Left colon (tissue), 2 donors: ENCODE measurements around the gene MPP7. TPM values are rescaled to one million over a fixed set of nuclear protein-coding genes. Genes with fewer than 3 reads are reported as not detected.

Experiments
- ATAC-seq: fragments of 200-7000 bp; cut with Tn5 transposase; one replicate; pipeline ENCODE4 v1.9.1; 2020; ENCODE audit warnings: mild to moderate bottlenecking, moderate library complexity
- DNase-seq, 2 donors: peaks; one replicate each; pipeline ENCODE4 v3.0.0-alpha.2; 2020
- intact Hi-C, 2 donors: fragments of 100-400 bp; cut with DNase I in 1 of 2; cut with micrococcal nuclease in 1 of 2; formaldehyde crosslinking; loops; one replicate each; pipeline versions ENCODE4 v1.11.2 to v1.14.0; 2022; cut with DNase I, micrococcal nuclease
- total RNA-seq, 2 donors: library from RNA; stranded (reverse); fragmentation: NEBNext Ultra II Directional; extraction: Animal tissue kit (Norgen Biotek cat#: 25700); gene quantifications; one replicate each; pipeline ENCODE4 v1.2.1, GENCODE V29; 2021
- donor health status: DM: no; HTN: no; CAD: no.
- donor health status: DM: yes; HTN: yes; CAD: no.

The MPP7 gene
- total RNA-seq, 2 donors from 2014 or later, result 26.9 to 30.4 TPM

DNA sequence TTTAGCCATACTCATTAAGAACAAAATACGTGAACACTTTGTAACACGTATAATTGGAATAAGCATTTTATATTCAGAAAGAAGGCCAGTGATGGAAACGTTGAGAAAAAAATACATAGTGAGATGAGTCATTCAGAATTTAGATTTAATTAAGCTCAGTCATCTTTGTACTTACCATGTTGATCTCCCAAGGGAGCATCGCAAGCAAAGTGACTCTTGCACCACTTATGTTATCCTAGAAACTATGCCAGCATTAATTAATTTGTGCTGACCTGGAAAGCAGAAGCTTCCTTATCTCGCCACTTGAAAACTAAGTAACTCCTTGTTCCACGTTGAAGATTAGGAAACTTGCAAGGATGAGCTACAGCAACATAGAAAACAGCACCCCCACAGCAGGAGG, 9.7 kb upstream of the MPP7 start:
- intact Hi-C loops, result no loop called here
- ATAC-seq (no peak), DNase-seq (no peak)

DNA sequence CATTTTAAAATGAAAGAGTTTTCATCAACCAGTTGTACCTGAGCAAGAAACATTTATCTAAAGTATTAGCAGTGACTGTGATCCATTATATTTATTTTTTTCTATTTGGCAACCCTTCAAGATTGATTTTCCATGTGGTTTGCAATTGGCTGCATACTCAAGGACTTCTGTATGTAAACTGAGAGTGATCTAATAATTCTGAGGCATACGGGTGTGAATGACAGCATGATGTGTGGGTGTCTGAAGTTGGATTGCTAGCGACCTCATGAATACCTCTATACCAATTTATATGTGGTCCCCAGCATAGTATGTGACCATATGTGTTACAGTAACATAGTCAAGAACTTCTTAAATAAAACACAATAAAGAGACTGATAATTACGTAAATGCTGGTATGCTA, 8.2 kb upstream of the MPP7 start:
- DNase-seq, result no peak
- intact Hi-C loops, result no loop called here
- ATAC-seq, result no peak

DNA sequence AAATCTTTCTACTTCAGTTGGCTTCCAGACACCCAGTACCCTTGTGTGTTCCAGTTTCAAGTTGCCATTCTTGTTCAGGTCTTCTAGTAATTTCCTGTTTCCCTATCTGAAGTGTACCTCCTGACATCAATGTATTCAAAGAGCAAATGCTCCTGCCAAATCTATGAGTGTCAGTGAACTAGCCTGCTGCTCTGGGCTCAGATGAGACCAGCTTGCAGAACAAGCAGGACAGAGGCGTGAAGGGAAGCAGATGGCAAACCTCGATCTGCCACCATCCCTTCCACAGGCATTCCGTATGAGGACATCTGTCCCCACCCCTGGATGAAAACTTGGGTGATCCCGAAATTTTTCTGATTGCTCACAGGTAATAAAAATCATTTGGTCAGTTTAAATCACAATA, 4.4 kb upstream of the MPP7 start:
- DNase-seq (no peak), ATAC-seq (no peak)
- intact Hi-C loops, result no loop called here

DNA sequence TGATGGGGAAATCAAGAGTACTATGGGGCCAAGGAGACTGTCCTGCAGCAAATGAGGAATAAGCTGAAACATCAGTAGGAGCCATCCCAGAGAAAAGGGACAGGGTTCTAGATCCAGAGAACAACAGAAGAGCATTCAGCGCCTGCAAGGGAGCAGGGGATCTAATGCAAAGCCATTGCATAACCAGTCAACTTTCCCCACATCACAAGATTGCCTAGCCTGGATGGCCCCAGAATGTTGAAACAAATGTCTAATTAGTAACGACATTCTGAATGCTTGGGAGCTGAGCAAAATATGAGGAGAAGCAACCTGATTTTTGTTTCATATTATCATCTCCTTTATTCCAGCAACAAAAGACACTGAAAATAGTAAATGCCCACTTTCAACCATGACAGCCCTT, 2.7 kb upstream of the MPP7 start:
- no peak for ATAC-seq
- intact Hi-C loops, result no loop called here
- DNase-seq, result no peak

DNA sequence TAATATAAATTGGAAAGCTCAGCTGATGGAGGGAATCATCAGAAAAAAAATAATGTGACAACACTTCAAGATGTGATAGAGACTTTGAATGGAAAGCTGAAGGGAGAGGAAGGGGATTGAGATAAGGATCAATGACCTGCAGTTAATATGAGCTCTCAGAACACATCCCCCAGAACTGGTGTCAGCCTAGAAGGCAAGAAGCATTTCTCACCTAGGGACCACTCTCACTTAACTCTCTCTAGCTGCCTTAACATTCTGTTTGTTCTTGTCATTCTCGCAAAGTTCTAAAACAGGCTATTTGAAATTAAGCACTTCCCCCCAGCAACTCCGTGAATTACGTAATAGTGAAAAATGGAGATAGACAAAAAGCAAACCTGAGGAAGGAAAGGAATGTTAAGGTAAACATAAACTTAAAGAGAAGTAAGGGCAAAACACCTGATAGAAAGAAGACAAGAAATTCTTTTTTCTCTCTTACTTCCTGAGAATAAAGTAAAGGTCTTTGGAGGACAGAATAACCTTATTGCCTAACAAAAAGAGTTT, 1.2 kb upstream of the MPP7 start:
- no peak for DNase-seq
- intact Hi-C loops, result no loop called here
- no peak for ATAC-seq

DNA sequence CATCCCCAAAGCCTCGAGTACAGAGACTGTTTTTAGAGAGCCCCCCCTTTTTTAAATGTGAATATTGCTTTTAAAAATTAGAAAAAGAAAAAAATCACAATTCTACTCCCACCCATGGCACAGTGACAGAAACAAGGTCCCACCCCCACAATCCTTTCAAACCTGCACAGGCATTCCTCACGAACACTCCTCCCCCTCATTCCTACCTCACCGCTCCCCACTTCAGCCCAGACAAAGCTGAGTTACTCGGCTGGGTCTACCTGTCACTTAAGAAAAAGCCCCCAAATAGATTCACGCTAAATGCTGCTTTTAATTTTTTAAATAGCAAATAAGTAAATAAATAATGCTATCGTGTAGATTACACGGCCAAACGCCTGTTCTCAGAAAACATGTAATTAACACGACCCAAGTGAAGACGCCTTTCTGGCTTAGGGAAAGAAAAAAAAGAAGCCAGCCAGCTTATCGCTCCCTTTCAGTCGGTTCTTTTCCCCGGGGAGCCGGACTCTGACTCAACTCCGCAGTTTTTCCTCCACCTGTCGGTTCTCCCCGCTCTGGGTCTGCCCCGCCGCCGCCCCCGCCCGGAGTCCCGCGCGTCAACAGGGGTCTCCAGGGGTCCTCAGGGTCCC, 739 bp downstream of the MPP7 start:
- DNase-seq (peak in 1 of 2 donors; percentile 14), ATAC-seq (no peak)
- intact Hi-C loops, result no loop called here

DNA sequence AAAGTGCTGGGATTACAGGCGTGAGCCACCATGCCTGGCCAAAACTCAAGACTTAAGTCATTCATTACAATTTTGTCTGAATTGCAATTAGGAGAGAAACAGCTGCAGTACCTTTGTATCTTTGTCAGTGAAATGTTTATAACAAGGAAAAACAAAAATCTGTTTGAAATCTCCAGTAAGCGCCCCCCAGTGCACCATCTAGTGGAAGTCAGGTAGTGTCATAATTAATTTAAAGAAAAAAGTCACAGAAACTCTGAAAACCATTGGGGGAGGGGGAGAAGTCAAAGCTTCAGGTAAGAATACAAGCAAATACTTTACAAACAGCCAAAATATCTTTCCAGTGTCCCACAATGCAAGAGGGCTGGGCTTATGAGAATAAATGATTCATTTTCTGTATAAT, 2.8 kb downstream of the MPP7 start:
- intact Hi-C loops, result no loop called here

DNA sequence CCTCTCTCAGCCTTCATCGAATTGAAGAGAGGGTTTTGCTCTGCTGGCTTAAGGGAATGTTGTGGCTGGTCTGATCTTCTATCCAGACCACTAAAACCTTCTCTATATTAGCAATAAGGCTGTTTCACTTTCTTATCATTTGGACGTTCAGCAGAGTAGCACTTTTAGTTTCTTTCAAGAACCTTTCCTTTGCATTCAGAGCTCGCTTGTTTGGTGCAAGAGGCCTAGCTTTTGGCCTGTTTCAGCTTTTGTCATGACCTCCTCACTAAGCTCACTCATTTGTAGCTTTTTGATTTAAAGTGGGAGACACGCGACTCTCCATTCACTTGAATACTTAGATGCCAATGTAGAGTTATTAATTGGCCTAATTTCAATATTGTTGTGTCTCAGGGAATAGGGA, 3.9 kb downstream of the MPP7 start:
- no peak for DNase-seq
- intact Hi-C loops, result no loop called here
- no peak for ATAC-seq

More for the DNA sequence above, 2.8 kb downstream of the MPP7 start:
- DNase-seq (no peak), ATAC-seq (no peak)

DNA sequence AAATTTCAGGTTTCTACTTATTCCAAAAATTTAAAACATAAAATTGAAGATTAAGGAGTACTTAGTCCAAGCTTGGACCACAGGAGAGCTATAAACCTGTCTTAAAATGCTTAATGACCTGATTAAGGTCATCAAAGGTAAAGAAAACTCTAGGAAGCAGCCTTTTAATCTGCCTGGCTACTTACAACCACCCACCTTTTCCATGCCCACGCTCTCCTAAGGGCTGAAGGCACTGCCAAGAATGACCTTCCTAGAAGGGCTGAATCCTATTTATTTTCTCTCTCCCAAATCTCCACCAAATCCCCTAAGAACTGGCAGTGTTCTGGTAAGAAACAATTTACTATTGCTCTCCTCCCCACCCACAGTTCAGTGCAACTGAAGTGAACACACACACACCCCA, 6.8 kb downstream of the MPP7 start:
- intact Hi-C loops, result no loop called here
- ATAC-seq (no peak), DNase-seq (no peak)

DNA sequence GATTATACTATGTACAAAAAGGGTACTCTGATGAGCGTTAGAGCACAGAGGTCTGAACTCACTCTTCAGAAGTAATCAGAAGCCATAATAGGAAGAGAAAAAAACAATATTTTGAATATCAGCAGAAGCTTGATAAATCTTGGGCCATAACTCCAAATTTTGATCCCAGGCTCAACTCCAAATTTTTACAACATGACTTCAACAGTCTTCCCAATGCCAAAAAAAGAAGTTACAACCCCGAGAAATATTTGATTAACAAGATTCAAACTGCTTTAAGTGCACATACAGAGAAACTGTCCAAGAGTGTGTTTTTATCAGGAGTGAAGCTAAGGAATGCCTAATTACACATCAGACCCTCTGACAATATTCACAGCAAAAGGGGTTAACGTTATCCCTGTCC, 7.5 kb downstream of the MPP7 start:
- ATAC-seq, result no peak
- DNase-seq, result no peak
- intact Hi-C loops, result no loop called here

DNA sequence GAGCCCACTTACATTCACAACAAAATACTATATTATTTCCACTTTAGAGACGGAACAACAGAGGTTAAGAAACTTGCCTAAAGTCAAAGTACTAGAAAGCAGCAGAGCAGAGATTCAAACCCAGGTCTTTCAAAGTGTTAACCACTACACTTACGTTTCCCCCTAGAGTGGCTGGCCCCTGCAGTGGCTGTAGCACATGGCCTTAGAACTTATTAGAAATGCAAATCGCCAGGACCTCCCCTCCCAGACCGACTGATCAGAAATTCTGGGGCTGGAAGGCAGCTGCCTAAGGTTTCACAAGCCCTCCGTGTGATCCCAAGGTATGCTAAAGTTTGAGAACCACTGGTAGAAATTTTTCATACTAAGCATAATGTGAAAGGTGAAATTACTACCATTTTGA, 8.1 kb downstream of the MPP7 start:
- intact Hi-C loops, result no loop called here
- ATAC-seq, result no peak
- no peak for DNase-seq

DNA sequence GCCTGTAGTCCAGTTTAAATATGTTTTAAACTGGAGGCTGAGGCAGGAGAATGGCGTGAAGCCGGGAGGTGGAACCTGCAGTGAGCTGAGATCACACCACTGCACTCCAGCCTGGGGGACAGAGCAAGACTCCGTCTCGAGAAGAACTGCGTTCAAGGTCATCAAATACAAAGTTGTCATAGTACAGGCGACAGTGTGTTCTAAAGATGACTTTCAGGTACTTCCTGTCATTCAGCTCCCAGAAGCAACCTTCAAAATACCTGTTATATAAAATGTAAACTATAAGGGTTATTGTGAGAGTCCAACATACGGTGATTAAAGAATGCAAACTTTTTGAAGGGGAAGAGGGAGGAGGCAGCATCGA, 8.7 kb downstream of the MPP7 start:
- DNase-seq (no peak), ATAC-seq (no peak)
- intact Hi-C loops, result no loop called here

DNA sequence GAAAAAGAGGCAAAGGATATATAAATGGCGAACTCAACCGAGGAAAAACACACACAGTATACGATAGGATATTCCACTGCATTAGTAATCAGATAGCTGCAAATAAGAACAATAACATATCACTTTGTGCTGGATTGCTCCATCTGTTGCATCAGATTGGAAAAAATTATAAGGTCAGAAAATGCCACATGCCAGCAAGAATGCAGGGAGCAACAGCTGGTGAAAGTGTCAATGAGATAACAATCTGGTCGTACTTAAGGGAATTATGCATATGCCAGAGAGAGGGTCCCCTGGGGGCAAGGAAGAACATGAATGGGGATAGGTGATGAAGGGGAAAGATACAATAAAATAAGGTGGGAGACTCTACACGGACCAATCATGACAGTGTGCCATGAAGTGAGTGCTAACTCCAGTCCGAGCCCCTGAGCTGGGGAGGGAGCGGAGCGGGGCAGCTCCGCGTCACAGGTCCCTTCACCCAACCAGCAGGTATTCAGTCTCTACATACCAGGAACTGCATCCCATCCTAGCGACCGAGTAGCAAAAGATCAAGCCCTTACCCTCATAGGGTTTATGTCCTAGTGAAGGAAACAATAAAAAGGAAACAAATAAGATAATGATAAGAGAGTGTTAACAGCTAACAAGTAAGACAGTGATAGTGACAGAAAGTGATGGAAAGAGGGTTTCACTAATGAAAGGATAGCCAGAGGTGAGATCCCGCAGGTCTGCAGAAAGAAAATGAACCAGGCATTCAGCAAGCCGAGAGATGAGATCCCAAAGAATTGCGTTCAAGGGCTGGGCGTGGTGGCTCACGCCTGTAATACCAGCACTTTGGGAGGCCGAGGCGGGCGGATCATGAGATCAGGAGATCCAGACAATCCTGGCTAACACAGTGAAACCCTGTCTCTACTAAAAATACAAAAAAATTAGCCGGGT, 9.4 kb downstream of the MPP7 start:
- DNase-seq (no peak), ATAC-seq (no peak)
- intact Hi-C loops, result no loop called here

DNA sequence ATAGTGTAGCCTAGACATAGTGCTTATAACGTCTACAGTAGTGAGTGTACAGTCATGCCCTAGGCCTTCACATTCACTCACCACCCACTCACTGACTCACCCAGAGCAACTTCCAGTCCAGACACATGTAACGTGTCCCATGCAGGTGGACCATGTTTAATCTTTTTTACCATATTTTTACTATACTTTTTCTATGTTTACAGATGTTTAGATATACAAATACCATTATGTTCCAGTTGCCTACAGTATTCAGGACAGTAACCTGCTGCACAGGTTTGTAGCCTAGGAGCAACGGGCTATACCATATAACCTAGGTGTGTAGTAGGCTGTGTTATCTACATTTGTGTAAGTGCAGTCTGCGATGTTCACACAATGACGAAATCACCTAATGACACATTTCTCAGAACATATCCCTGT, 11.0 kb downstream of the MPP7 start:
- intact Hi-C loops, result no loop called here
- ATAC-seq (no peak), DNase-seq (no peak)

DNA sequence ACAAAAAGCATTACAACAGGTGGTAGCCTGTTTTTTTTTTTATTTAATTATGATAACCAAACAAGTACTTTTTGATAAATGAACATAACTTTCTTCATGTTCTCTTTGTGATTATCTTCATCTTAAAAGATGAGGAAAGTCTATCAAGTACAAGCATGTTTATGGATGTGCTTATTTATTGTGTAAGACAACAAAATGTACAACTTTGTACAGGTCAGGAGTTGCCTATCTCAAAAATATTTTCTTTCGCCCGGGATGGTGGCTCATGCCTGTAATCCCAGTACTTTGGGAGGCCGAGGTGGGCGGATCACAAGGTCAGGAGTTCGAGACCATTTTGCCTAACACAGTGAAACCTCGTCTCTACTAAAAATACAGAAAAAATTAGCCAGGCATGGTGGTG, 17.0 kb downstream of the MPP7 start:
- intact Hi-C loops, result no loop called here
- ATAC-seq (no peak), DNase-seq (no peak)

DNA sequence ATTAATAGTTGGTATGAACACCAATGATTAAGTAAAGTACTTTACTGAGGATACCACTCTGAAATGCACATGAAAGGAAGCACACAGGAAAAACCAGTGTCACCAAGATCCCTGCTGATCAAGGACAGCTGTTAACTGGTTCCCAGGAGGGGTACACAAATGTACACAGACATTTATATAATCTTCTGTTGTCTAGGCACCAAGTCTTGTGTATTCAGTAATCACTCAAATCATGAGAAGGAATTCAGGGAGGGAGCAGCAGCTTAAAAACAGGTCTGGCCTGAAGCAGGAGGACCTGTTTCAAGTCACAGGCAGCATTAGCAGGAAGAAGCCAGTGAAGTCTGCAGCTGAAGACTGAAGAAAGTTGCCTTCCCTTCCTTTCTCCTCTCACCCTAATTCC, 18.7 kb downstream of the MPP7 start:
- DNase-seq (no peak), ATAC-seq (peak; percentile 39)
- intact Hi-C loops, result no loop called here

DNA sequence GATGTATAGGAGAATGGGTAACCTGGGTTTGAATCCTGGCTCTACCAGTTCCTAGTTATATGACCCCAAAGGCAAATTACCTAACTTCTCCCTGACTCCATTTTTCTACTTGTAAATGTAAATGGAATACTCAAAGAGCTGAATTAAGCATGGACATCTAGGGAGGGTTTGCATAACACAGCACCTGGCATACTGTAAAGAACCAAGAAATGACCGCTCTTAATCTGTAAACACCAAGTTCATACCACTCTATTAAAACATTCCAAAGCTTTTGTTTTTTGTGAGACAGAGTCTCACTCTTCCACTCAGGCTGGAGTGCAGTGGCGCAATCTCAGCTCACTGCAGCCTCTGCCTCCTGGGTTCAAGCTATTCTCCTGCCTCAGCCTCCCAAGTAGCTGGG, 19.6 kb downstream of the MPP7 start:
- no peak for DNase-seq
- no peak for ATAC-seq
- intact Hi-C loops, result no loop called here

DNA sequence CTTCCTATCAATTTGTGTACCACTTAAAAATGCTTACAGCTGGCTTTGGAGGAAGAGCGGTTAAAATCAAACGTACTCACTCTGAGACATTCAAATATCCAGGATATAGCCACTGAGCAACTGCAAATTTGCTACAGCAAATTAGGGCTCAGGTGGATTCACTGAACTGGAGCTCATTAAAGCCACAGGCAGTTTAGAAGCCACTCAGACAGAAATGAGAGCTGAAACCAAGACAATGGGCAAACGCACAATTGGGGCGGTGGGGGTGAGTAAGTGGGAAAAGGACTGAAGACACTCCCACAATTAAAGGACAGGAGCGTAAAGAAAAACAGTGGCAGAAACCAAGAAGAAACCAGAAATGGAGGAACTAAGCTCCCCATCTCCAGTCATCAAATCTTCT, 20.5 kb downstream of the MPP7 start:
- DNase-seq (no peak), ATAC-seq (no peak)
- intact Hi-C loops, result no loop called here

DNA sequence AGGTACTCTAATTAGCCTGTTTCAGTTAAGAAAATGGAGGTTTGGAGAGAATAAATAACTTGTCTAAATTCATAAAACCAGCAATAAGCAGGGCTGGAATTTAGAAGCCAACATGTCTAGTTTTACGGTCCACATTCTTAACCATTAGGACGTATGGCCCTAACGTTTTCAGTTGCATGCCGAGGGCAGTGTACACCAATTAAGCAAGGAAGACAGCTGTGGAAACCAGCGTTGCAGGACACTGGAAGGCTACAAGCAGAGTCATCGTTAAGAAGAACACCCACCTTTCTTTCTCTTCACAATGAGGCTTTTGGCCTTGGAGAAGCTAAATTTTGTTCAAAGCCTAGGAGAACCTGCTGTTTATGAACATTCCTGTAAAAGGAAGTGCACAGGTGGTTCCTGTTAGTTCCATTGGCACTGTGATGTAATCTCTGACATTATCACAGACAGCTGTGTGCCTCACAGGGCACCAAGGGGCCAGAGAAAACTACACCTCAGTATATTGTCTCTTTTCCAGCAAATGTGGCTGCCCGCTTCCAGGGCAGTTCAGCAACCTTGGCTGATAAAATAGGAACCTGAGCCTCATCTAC, 21.0 kb downstream of the MPP7 start:
- DNase-seq, result no peak
- intact Hi-C loops, result no loop called here
- peak; percentile 41 for ATAC-seq

DNA sequence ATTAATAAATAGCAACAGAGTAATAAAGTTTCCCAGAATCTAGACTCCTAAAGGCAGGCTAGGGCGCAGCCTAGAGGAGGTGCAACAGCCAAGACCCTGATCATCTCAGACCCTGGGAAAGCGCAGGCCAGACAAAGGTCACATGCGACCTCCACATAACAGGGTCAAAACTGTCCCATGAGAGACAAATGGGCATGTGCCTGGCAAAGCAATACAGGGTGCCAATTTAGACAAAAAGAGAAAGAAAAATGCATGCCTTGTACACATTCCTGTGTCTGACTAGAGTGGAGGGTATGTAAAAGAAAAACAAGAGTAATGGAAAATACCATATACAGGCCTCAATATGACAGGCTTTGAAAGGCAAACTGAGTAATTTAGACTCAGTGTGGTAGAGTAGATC, 22.2 kb downstream of the MPP7 start:
- intact Hi-C loops, result no loop called here
- DNase-seq (no peak), ATAC-seq (no peak)
